Measurements from ENCODE around the gene MXD3. TPM values are rescaled to one million over a fixed set of nuclear protein-coding genes. Genes with fewer than 3 reads are reported as not detected.
A peak's percentile ranks its signal among the peaks of the same experiment; 100 is the strongest.

Gene MXD3
- total RNA-seq, 1 experiment from 2014 or later, result 36.3 TPM

- no peak for DNase-seq
- peaks cover 79% of the 10 kb centered on the region for H3K36me3 Mint-ChIP-seq (ENCODE audit: insufficient read depth, unreplicated experiment)
- H3K27me3 Mint-ChIP-seq (ENCODE audit: unreplicated experiment), result no peaks in the 10 kb centered on the region
- intact Hi-C loops (cut with micrococcal nuclease; ENCODE audit: unreplicated experiment), result no loop called here
- no peak for TF ChIP-seq CTCF (IDR thresholded peaks at IDR 0.05; ENCODE audit: unreplicated experiment)
- CTCF ChIA-PET, result interaction anchor here (0.7 to 0.8 kb wide), 3 partner anchors 31 to 53 kb away, joined by 3 to 5 read pairs (median 3); no protein-coding TSS in a partner anchor
- H3K27ac Mint-ChIP-seq (ENCODE audit: unreplicated experiment), result no peak overlapping the region
- H3K9me3 Mint-ChIP-seq (ENCODE audit: low read depth, unreplicated experiment), result no peaks in the 10 kb centered on the region
- no peak overlapping the region for H3K4me3 Mint-ChIP-seq (ENCODE audit: low read depth, unreplicated experiment)
- no TSS peak for BruUV-seq (replicated peaks)
- peaks cover 31% of the 10 kb centered on the region for H3K4me1 Mint-ChIP-seq (ENCODE audit: low read depth, unreplicated experiment)
Measured at GRCh38 chr5:177336603-177337494, 25.2 kb upstream of the MXD3 start.

- no peaks in the 10 kb centered on the region for H3K9me3 Mint-ChIP-seq (ENCODE audit: low read depth, unreplicated experiment)
- H3K27me3 Mint-ChIP-seq (ENCODE audit: unreplicated experiment), result no peaks in the 10 kb centered on the region
- H3K4me1 Mint-ChIP-seq (ENCODE audit: low read depth, unreplicated experiment), result peaks cover 31% of the 10 kb centered on the region
- peak overlapping the region; percentile 19 for H3K27ac Mint-ChIP-seq (ENCODE audit: unreplicated experiment)
- no TSS peak for BruUV-seq (replicated peaks)
- peak; percentile 61 for TF ChIP-seq CTCF (IDR thresholded peaks at IDR 0.05; ENCODE audit: unreplicated experiment)
- DNase-seq, result peak; percentile 63
- CTCF ChIA-PET, result interaction anchor here (0.5 to 0.8 kb wide), 2 partner anchors 10 to 53 kb away, joined by 3 to 16 read pairs; no protein-coding TSS in a partner anchor
- intact Hi-C loops (cut with micrococcal nuclease; ENCODE audit: unreplicated experiment), result no loop called here
- no peak overlapping the region for H3K4me3 Mint-ChIP-seq (ENCODE audit: low read depth, unreplicated experiment)
- peaks cover 77% of the 10 kb centered on the region for H3K36me3 Mint-ChIP-seq (ENCODE audit: insufficient read depth, unreplicated experiment)
Measured at GRCh38 chr5:177336112-177336511, 24.4 kb upstream of the MXD3 start.

GRCh38 chr5:177335701-177336065 lies 24.0 kb upstream of the MXD3 start:
- Mint-ChIP-seq H3K9me3 (ENCODE audit: low read depth, unreplicated experiment) (no peaks in the 10 kb centered on the region), H3K36me3 (ENCODE audit: insufficient read depth, unreplicated experiment) (peaks cover 79% of the 10 kb centered on the region), H3K4me3 (ENCODE audit: low read depth, unreplicated experiment) (no peak overlapping the region), H3K27ac (ENCODE audit: unreplicated experiment) (peak overlapping the region; percentile 19), H3K27me3 (ENCODE audit: unreplicated experiment) (no peaks in the 10 kb centered on the region), H3K4me1 (ENCODE audit: low read depth, unreplicated experiment) (peaks cover 31% of the 10 kb centered on the region)
- CTCF ChIA-PET, result interaction anchor here (0.5 to 0.8 kb wide), 2 partner anchors 9 to 54 kb away, joined by 3 to 16 read pairs; no protein-coding TSS in a partner anchor
- no peak for DNase-seq
- intact Hi-C loops (cut with micrococcal nuclease; ENCODE audit: unreplicated experiment), result no loop called here
- no TSS peak for BruUV-seq (replicated peaks)
- TF ChIP-seq CTCF (IDR thresholded peaks at IDR 0.05; ENCODE audit: unreplicated experiment), result no peak

GRCh38 chr5:177334781-177335700 lies 23.3 kb upstream of the MXD3 start:
- no peak for DNase-seq
- Mint-ChIP-seq H3K27ac (ENCODE audit: unreplicated experiment) (no peak overlapping the region), H3K4me1 (ENCODE audit: low read depth, unreplicated experiment) (peaks cover 28% of the 10 kb centered on the region), H3K27me3 (ENCODE audit: unreplicated experiment) (no peaks in the 10 kb centered on the region), H3K36me3 (ENCODE audit: insufficient read depth, unreplicated experiment) (peaks cover 83% of the 10 kb centered on the region), H3K9me3 (ENCODE audit: low read depth, unreplicated experiment) (no peaks in the 10 kb centered on the region), H3K4me3 (ENCODE audit: low read depth, unreplicated experiment) (no peak overlapping the region)
- intact Hi-C loops (cut with micrococcal nuclease; ENCODE audit: unreplicated experiment), result no loop called here
- TF ChIP-seq CTCF (IDR thresholded peaks at IDR 0.05; ENCODE audit: unreplicated experiment), result no peak
- no TSS peak for BruUV-seq (replicated peaks)
- CTCF ChIA-PET, result no interaction called here

All from Calu3 (cell line).